HCT116 (cell line): ENCODE measurements around the gene BMPER. TPM values are rescaled to one million over a fixed set of nuclear protein-coding genes. Genes with fewer than 3 reads are reported as not detected.

ENCODE experiments used
- ATAC-seq: fragments of 200-7000 bp; cut with Tn5 transposase; 2 replicates; pipeline ENCODE4 v1.9.1; 2020; ENCODE audit warnings: mild to moderate bottlenecking, moderate library complexity
- BruUV-seq: library from RNA; stranded (reverse); fragments of 400-500 nt; replicated peaks from 2 replicates; lab custom pipeline; 2021; lab: Mats Ljungman, UMichigan
- CTCF ChIA-PET: fragments of 300-600 bp; sonication (Branson Sonifier 250); formaldehyde crosslinking; loops from one replicate; lab custom pipeline; 2021; ENCODE audit warnings: antibody characterized with exemption; lab: Charles Lee
- POLR2A ChIA-PET: fragments of 300-600, 350-600 bp; sonication (Branson Sonifier 250); formaldehyde crosslinking; loops from one replicate; lab custom pipeline; 2021; ENCODE audit warnings: antibody characterized with exemption; lab: Charles Lee
- RAD21 ChIA-PET, 2 experiments: fragments of 300-600 bp; sonication (Branson Sonifier 250); formaldehyde crosslinking; loops; one replicate each; lab custom pipeline; 2023; ENCODE audit warnings: low total read pairs in 2 of 2; ENCODE audit not compliant: uncharacterized antibody in 2 of 2, unreplicated experiment in 2 of 2, low non-redundant PET in 1 of 2; lab: Charles Lee
- DNase-seq: peaks from one replicate; pipeline ENCODE4 v3.0.0-alpha.2; 2010; ENCODE audit warnings: low read depth, low spot score
- H2AFZ ChIP-seq: fragments of 200-600 bp; shearing (Covaris generic), sonication (generic); 2 replicates; pipeline ENCODE4 v1.6.1; 2017; ENCODE audit warnings: low read depth, mixed run types, mixed read lengths, antibody characterized with exemption, low read length; ENCODE audit not compliant: poor library complexity, severe bottlenecking
- H3K27ac ChIP-seq: 2 replicates; pipeline ENCODE4 v1.5.1; 2012; ENCODE audit warnings: low read depth, low read length
- H3K27me3 ChIP-seq: fragments of 200-600 bp; sonication (generic); 2 replicates; pipeline ENCODE4 v1.6.1; 2016; ENCODE audit warnings: mixed run types, low read length, mixed read lengths; ENCODE audit not compliant: insufficient read depth
- H3K36me3 ChIP-seq, 2 experiments: fragments of 200-500 bp in 1 of 2; fragments of 200-600 bp in 1 of 2; sonication (Bioruptor generic) in 1 of 2; sonication (generic) in 1 of 2; 2 replicates each; pipeline versions ENCODE4 v1.5.1 to v1.6.1; 2014 to 2016; ENCODE audit warnings: low read length in 2 of 2, inconsistent platforms in 1 of 2, mixed read lengths in 1 of 2, mixed run types in 1 of 2; ENCODE audit not compliant: insufficient read depth in 2 of 2, control insufficient read depth in 1 of 2
- H3K4me1 ChIP-seq, 2 experiments: fragments of 200-600 bp in 1 of 2; sonication (generic) in 1 of 2; 2 replicates each; pipeline versions ENCODE4 v1.5.1 to v1.6.1; 2012 to 2017; ENCODE audit warnings: low read length in 2 of 2, inconsistent platforms in 1 of 2, mild to moderate bottlenecking in 1 of 2, mixed read lengths in 1 of 2, mixed run types in 1 of 2, moderate library complexity in 1 of 2; ENCODE audit not compliant: insufficient read depth in 2 of 2, control insufficient read depth in 1 of 2
- H3K4me2 ChIP-seq: fragments of 200-600 bp; sonication (generic); 2 replicates; pipeline ENCODE4 v1.6.1; 2017; ENCODE audit warnings: mixed run types, low read length, mixed read lengths
- H3K4me3 ChIP-seq, 2 experiments: fragments of 200-600 bp in 1 of 2; sonication (generic) in 1 of 2; replicated peaks in 1 of 2; 2 replicates each; pipeline ENCODE4 v1.5.1; 2011 to 2016; ENCODE audit warnings: low read length in 2 of 2, control low read depth in 1 of 2, low read depth in 1 of 2, mild to moderate bottlenecking in 1 of 2, mixed read lengths in 1 of 2, mixed run types in 1 of 2
- H3K79me2 ChIP-seq: fragments of 200-600 bp; sonication (generic); 2 replicates; pipeline ENCODE4 v1.6.1; 2017; ENCODE audit warnings: mild to moderate bottlenecking, mixed run types, low read length, moderate library complexity, mixed read lengths; ENCODE audit not compliant: insufficient read depth
- H3K9ac ChIP-seq: fragments of 200-600 bp; sonication (generic); 2 replicates; pipeline ENCODE4 v1.6.1; 2016; ENCODE audit warnings: low read length, mixed read lengths
- H3K9me2 ChIP-seq: fragments of 200-600 bp; sonication (generic), shearing (Covaris generic); 2 replicates; pipeline ENCODE4 v1.6.1; 2017; ENCODE audit warnings: mixed run types, mild to moderate bottlenecking, moderate library complexity; ENCODE audit not compliant: insufficient read depth
- H3K9me3 ChIP-seq, 2 experiments: fragments of 200-500 bp in 1 of 2; fragments of 200-600 bp in 1 of 2; sonication (Bioruptor generic) in 1 of 2; sonication (generic) in 1 of 2; 2 replicates each; pipeline ENCODE4 v1.6.1; 2014 to 2017; ENCODE audit warnings: low read length in 2 of 2, mixed read lengths in 2 of 2, inconsistent platforms in 1 of 2, low read depth in 1 of 2, mild to moderate bottlenecking in 1 of 2, mixed run types in 1 of 2, moderate library complexity in 1 of 2; ENCODE audit not compliant: control insufficient read depth in 1 of 2, insufficient read depth in 1 of 2
- H4K20me1 ChIP-seq: fragments of 200-600 bp; sonication (generic), shearing (Covaris generic); 2 replicates; pipeline ENCODE4 v1.6.1; 2017; ENCODE audit warnings: mixed run types, mild to moderate bottlenecking, moderate library complexity; ENCODE audit not compliant: insufficient read depth
- ATF3 ChIP-seq: IDR thresholded peaks from 2 replicates; pipeline ENCODE4 v1.6.1; 2012
- CBX3 ChIP-seq: IDR thresholded peaks from 2 replicates; pipeline ENCODE4 v1.6.1; 2012; ENCODE audit warnings: low read depth
- CTCF ChIP-seq, 3 experiments: fragments of 200-600 bp in 1 of 3; sonication (generic) in 1 of 3; IDR thresholded peaks in 2 of 3; conservative IDR thresholded peaks in 1 of 3; 2 replicates each; pipeline ENCODE4 v1.5.1; 2012 to 2017; ENCODE audit warnings: low read depth in 2 of 3, low read length in 2 of 3, antibody characterized with exemption in 1 of 3, borderline replicate concordance in 1 of 3, control low read depth in 1 of 3, mild to moderate bottlenecking in 1 of 3, mixed read lengths in 1 of 3, mixed run types in 1 of 3, moderate library complexity in 1 of 3; ENCODE audit not compliant: insufficient read depth in 1 of 3
- ELF1 ChIP-seq: IDR thresholded peaks from 2 replicates; pipeline ENCODE4 v1.6.1; 2012; ENCODE audit warnings: low read depth, borderline replicate concordance
- FOSL1 ChIP-seq: IDR thresholded peaks from 2 replicates; pipeline ENCODE4 v1.6.1; 2012; ENCODE audit warnings: low read depth
- JUND ChIP-seq: IDR thresholded peaks from 2 replicates; pipeline ENCODE4 v1.6.1; 2012
- MAX ChIP-seq: IDR thresholded peaks from 2 replicates; pipeline ENCODE4 v1.6.1; 2012
- POLR2A ChIP-seq: IDR thresholded peaks from 2 replicates; pipeline ENCODE4 v1.7.0; 2011; ENCODE audit warnings: borderline replicate concordance; ENCODE audit not compliant: insufficient read depth, insufficient read length; ENCODE audit errors: extremely low read depth
- REST ChIP-seq: IDR thresholded peaks from 2 replicates; pipeline ENCODE4 v1.6.1; 2012; ENCODE audit warnings: low read depth
- SRF ChIP-seq: IDR thresholded peaks from 2 replicates; pipeline ENCODE4 v1.6.1; 2012; ENCODE audit warnings: low read depth
- TCF7L2 ChIP-seq: IDR thresholded peaks from 2 replicates; pipeline ENCODE4 v1.7.0; 2011; ENCODE audit warnings: borderline replicate concordance, inconsistent platforms; ENCODE audit not compliant: insufficient read depth, insufficient read length; ENCODE audit errors: extremely low read depth
- YY1 ChIP-seq: IDR thresholded peaks from 2 replicates; pipeline ENCODE4 v1.6.1; 2011; ENCODE audit warnings: low read length, low read depth, moderate library complexity, mild to moderate bottlenecking; ENCODE audit not compliant: insufficient replicate concordance; ENCODE audit errors: extremely low read depth
- ZFX ChIP-seq: fragments of 450-650 bp; IDR thresholded peaks from 2 replicates; pipeline ENCODE4 v1.6.1; 2017
- ZNF274 ChIP-seq: fragments of 200-500 bp; sonication (Bioruptor generic); IDR thresholded peaks from 2 replicates; pipeline ENCODE4 v1.6.1; 2014; ENCODE audit warnings: mild to moderate bottlenecking, low read depth, low read length, inconsistent platforms
- intact Hi-C: fragments of 100-400 bp; cut with micrococcal nuclease; formaldehyde crosslinking; loops from 2 replicates; pipeline ENCODE4 v1.10.0; 2022
- total RNA-seq: library from RNA; stranded (reverse); gene quantifications from one replicate; pipeline ENCODE4 v1.2.1, GENCODE V29; 2021; ENCODE audit not compliant: unreplicated experiment

The BMPER gene
- total RNA-seq, 1 experiment from 2014 or later: not detected

GRCh38 chr7:34136698-34137097 lies 231.4 kb downstream of the BMPER start:
- H2AFZ ChIP-seq: no peak overlapping the region
- H3K79me2 ChIP-seq: no peaks in the 10 kb centered on the region
- no peak overlapping the region for H3K27ac ChIP-seq
- BruUV-seq: no TSS peak
- H3K9ac ChIP-seq: no peak overlapping the region
- CTCF ChIA-PET: interaction anchor here (1.5 kb wide), 1 partner anchor 184 kb away, joined by 5 read pairs; no protein-coding TSS in a partner anchor
- POLR2A ChIA-PET: no interaction called here
- H3K9me2 ChIP-seq: no peaks in the 10 kb centered on the region
- intact Hi-C loops: loop anchor here (5.0 kb wide), 1 partner anchor 181 kb away; no protein-coding TSS in a partner anchor
- no peak for DNase-seq
- RAD21 ChIA-PET: no interaction called here
- H3K4me3 ChIP-seq: no peak overlapping the region
- H3K27me3 ChIP-seq: no peaks in the 10 kb centered on the region
- no peaks in the 10 kb centered on the region for H4K20me1 ChIP-seq
- no peaks in the 10 kb centered on the region for H3K9me3 ChIP-seq
- H3K36me3 ChIP-seq: no peaks in the 10 kb centered on the region
- H3K4me2 ChIP-seq: no peak overlapping the region
- ATAC-seq: no peak
- TF ChIP-seq ZFX (no peak), REST (no peak), JUND (no peak), TCF7L2 (no peak), MAX (no peak), CBX3 (no peak), SRF (no peak), ATF3 (no peak), ZNF274 (no peak), YY1 (no peak), POLR2A (no peak), FOSL1 (no peak), CTCF (IDR thresholded peaks at IDR 0.05 in 2 of 3, conservative IDR thresholded peaks at IDR 0.05 in 1 of 3; ENCODE audit: borderline replicate concordance in 1 of 3, insufficient read depth in 1 of 3, low read depth in 2 of 3, low read length in 2 of 3) (no peak), ELF1 (no peak)
- no peaks in the 10 kb centered on the region for H3K4me1 ChIP-seq
